Measurements from ENCODE around the gene KAZN. TPM values are rescaled to one million over a fixed set of nuclear protein-coding genes. Genes with fewer than 3 reads are reported as not detected.

The KAZN gene
- total and polyA plus RNA-seq, 2 of the 8 experiments (the other 6 are each of a cell fraction or from before 2014, with no cell fraction given), result 3.7 to 11.8 TPM

DNA sequence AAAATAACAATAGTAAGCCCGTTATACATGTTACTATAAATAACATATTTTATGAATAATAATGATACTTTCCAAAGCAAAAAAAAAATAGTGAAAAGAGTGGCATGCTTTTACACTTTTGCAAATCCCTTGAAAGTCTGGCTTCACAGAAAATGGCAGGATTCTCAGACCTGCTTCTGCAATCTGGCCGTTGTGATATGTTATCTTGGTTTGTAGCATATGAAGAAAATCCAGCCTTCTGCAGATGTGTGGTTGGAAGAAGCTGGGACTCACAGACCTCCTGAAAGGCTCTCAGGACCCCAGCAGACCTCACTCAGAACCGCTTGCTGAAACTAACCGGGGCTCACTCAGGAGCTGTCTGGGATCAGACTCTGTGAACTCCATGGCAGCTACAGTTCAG lies 299.1 kb downstream of the KAZN start:
- H3K4me2 ChIP-seq (ENCODE audit: insufficient read depth in 1 of 2, low read depth in 2 of 2, low read length in 2 of 2), result no peak overlapping the region
- no peak overlapping the region for H2AFZ ChIP-seq (ENCODE audit: low read length)
- no peak overlapping the region for H3K9ac ChIP-seq (replicated peaks in 1 of 4; ENCODE audit: extremely low read depth in 1 of 4, low read depth in 3 of 4, low read length in 3 of 4)
- no peak overlapping the region for H2BK120ac ChIP-seq (replicated peaks; ENCODE audit: low read depth, low read length)
- H3K56ac ChIP-seq (replicated peaks; ENCODE audit: insufficient read length, low read depth, low read length), result no peak overlapping the region
- no peak overlapping the region for H2BK5ac ChIP-seq (ENCODE audit: low read depth, low read length)
- H3K36me3 ChIP-seq (ENCODE audit: control insufficient read depth in 2 of 4, insufficient read depth in 4 of 4, low read length in 3 of 4), result no peaks in the 10 kb centered on the region; a peak in 1 of 8 replicates
- TF ChIP-seq BCL11A (IDR thresholded peaks at IDR 0.05; ENCODE audit: low read depth in 2 of 2, low read length in 2 of 2), result no peak
- TF ChIP-seq, protein P1, sequence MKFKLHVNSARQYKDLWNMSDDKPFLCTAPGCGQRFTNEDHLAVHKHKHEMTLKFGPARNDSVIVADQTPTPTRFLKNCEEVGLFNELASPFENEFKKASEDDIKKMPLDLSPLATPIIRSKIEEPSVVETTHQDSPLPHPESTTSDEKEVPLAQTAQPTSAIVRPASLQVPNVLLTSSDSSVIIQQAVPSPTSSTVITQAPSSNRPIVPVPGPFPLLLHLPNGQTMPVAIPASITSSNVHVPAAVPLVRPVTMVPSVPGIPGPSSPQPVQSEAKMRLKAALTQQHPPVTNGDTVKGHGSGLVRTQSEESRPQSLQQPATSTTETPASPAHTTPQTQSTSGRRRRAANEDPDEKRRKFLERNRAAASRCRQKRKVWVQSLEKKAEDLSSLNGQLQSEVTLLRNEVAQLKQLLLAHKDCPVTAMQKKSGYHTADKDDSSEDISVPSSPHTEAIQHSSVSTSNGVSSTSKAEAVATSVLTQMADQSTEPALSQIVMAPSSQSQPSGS (IDR thresholded peaks at IDR 0.05; ENCODE audit: low read length), result no peak
- TF ChIP-seq SRF (IDR thresholded peaks at IDR 0.05; ENCODE audit: low read depth, low read length), result no peak
- TF ChIP-seq CTBP2 (IDR thresholded peaks at IDR 0.05; ENCODE audit: borderline replicate concordance, insufficient read depth, insufficient read length, low read length), result no peak
- no peak for TF ChIP-seq CHD2 (IDR thresholded peaks at IDR 0.05; ENCODE audit: low read length)
- no peak for TF ChIP-seq MAFK (IDR thresholded peaks at IDR 0.05; ENCODE audit: low read depth, low read length)
- TF ChIP-seq KDM1A (IDR thresholded peaks at IDR 0.05; ENCODE audit: borderline replicate concordance, low read length), result no peak
- TF ChIP-seq TEAD4 (IDR thresholded peaks at IDR 0.05; ENCODE audit: low read depth, low read length), result no peak
- no peak overlapping the region for H3K4ac ChIP-seq (replicated peaks; ENCODE audit: insufficient read length, low read depth, low read length)
- H3K4me1 ChIP-seq (replicated peaks in 1 of 4; ENCODE audit: control insufficient read depth in 3 of 4, insufficient read depth in 4 of 4, low read length in 3 of 4), result peaks cover 0 to 10% (median 8%) of the 10 kb centered on the region in 4 experiments; a peak in 6 of 7 replicates
- DNase-seq (ENCODE audit: low read depth in 1 of 2, low spot score in 2 of 2), result no peak
- H2BK15ac ChIP-seq (ENCODE audit: low read length), result no peak overlapping the region
- no peaks in the 10 kb centered on the region for H3K79me2 ChIP-seq (ENCODE audit: control insufficient read depth in 1 of 2, insufficient read depth in 2 of 2, low read length in 2 of 2)
- H3K4me3 ChIP-seq (ENCODE audit: extremely low read depth in 1 of 4, insufficient read depth in 2 of 4, low read depth in 3 of 4, low read length in 4 of 4), result no peak overlapping the region
- H3K27ac ChIP-seq (ENCODE audit: low read depth, low read length), result no peak overlapping the region
- H4K91ac ChIP-seq (replicated peaks; ENCODE audit: insufficient read length, low read length), result no peak overlapping the region
- CTCF ChIA-PET (ENCODE audit: partially characterized antibody), result interaction anchor here (0.7 to 1.3 kb wide), 4 partner anchors 14 to 149 kb away, joined by 3 to 5 read pairs (median 3); no protein-coding TSS in a partner anchor
- H4K20me1 ChIP-seq (replicated peaks in 1 of 2; ENCODE audit: control insufficient read depth in 1 of 2, insufficient read depth in 2 of 2, low read length in 2 of 2), result no peaks in the 10 kb centered on the region
- H2AK5ac ChIP-seq (ENCODE audit: low read depth, low read length), result no peak overlapping the region
- no peak overlapping the region for H3K14ac ChIP-seq (ENCODE audit: insufficient read length)
- no peak overlapping the region for H2BK12ac ChIP-seq (ENCODE audit: low read depth, low read length)
- H3K27me3 ChIP-seq (replicated peaks in 1 of 4; ENCODE audit: control insufficient read depth in 3 of 4, extremely low read depth in 1 of 4, insufficient read depth in 3 of 4, low read length in 3 of 4), result no peaks in the 10 kb centered on the region; a peak in 1 of 7 replicates
- H3K23me2 ChIP-seq (ENCODE audit: low read depth, low read length), result no peaks in the 10 kb centered on the region
- H3K18ac ChIP-seq (ENCODE audit: extremely low read depth, low read length), result no peak overlapping the region
- H4K8ac ChIP-seq (ENCODE audit: extremely low read depth, insufficient read depth, low read length), result no peak overlapping the region
- no peak overlapping the region for H2BK20ac ChIP-seq (ENCODE audit: low read length)
- H3K23ac ChIP-seq (ENCODE audit: insufficient read length), result no peak overlapping the region
- no peaks in the 10 kb centered on the region for H3K9me3 ChIP-seq (ENCODE audit: insufficient read depth in 2 of 2, low read depth in 1 of 2, low read length in 1 of 2)
- no peak for FAIRE-seq
- no peak overlapping the region for H4K5ac ChIP-seq (ENCODE audit: insufficient read length, low read depth, low read length)
- H3K79me1 ChIP-seq (ENCODE audit: low read depth, low read length), result no peaks in the 10 kb centered on the region
- POLR2A ChIA-PET (ENCODE audit: partially characterized antibody), result no interaction called here
- 96% methylated on average over 4 of the region's 4 CpGs; no CpG with 5 or more reads in 1 of the 2 experiments for WGBS, 2 experiments (ENCODE audit: extremely low coverage in 1 of 2, insufficient coverage in 1 of 2, insufficient read length in 1 of 2, insufficient replicate concordance in 2 of 2, low coverage in 1 of 2, low lambda C conversion rate in 2 of 2, missing lambda C conversion rate in 1 of 2)
